Measurements from ENCODE around the gene DEDD2. TPM values are rescaled to one million over a fixed set of nuclear protein-coding genes. Genes with fewer than 3 reads are reported as not detected.

DEDD2 gene
- total RNA-seq, 1 donor from 2014 or later, result 26.1 TPM

- DNase-seq (no peak), ATAC-seq (ENCODE audit: low read depth) (no peak)
- no peak overlapping the region for H3K27ac Mint-ChIP-seq
- intact Hi-C loops (cut with micrococcal nuclease), result no loop called here
- TF ChIP-seq CTCF (IDR thresholded peaks at IDR 0.05), result no peak
- H3K9me3 Mint-ChIP-seq, result peaks cover 2% of the 10 kb centered on the region
- POLR2A ChIA-PET, result no interaction called here
- no peak overlapping the region for H3K4me3 Mint-ChIP-seq
- H3K4me1 Mint-ChIP-seq, result peaks cover 36% of the 10 kb centered on the region
- H3K36me3 Mint-ChIP-seq (ENCODE audit: low read depth), result peaks cover 20% of the 10 kb centered on the region
- CTCF ChIA-PET, result no interaction called here
- no peaks in the 10 kb centered on the region for H3K27me3 Mint-ChIP-seq
Observed at GRCh38 chr19:42193294-42193693, 24.2 kb downstream of the DEDD2 start.

- Mint-ChIP-seq H3K4me1 (peaks cover 22% of the 10 kb centered on the region), H3K4me3 (no peak overlapping the region), H3K9me3 (peaks cover 2% of the 10 kb centered on the region), H3K36me3 (ENCODE audit: low read depth) (peaks cover 11% of the 10 kb centered on the region), H3K27me3 (no peaks in the 10 kb centered on the region), H3K27ac (no peak overlapping the region)
- CTCF ChIA-PET, result no interaction called here
- no peak for TF ChIP-seq CTCF (IDR thresholded peaks at IDR 0.05)
- no peak for ATAC-seq (ENCODE audit: low read depth)
- no peak for DNase-seq
- intact Hi-C loops (cut with micrococcal nuclease), result no loop called here
- POLR2A ChIA-PET, result no interaction called here
Observed at GRCh38 chr19:42191855-42192254, 25.6 kb downstream of the DEDD2 start.

GRCh38 chr19:42191330-42191729, 26.1 kb downstream of the DEDD2 start:
- H3K27ac Mint-ChIP-seq, result no peak overlapping the region
- peaks cover 6% of the 10 kb centered on the region for H3K36me3 Mint-ChIP-seq (ENCODE audit: low read depth)
- TF ChIP-seq CTCF (IDR thresholded peaks at IDR 0.05), result no peak
- H3K27me3 Mint-ChIP-seq, result no peaks in the 10 kb centered on the region
- POLR2A ChIA-PET, result interaction anchor here (0.6 kb wide), 1 partner anchor 89 kb away, joined by 3 read pairs; no protein-coding TSS in a partner anchor
- H3K4me3 Mint-ChIP-seq, result no peak overlapping the region
- intact Hi-C loops (cut with micrococcal nuclease), result no loop called here
- H3K4me1 Mint-ChIP-seq, result peaks cover 20% of the 10 kb centered on the region
- DNase-seq (no peak), ATAC-seq (ENCODE audit: low read depth) (no peak)
- CTCF ChIA-PET, result interaction anchor here (1.1 kb wide), 1 partner anchor 9 kb away, joined by 4 read pairs; no protein-coding TSS in a partner anchor
- peaks cover 2% of the 10 kb centered on the region for H3K9me3 Mint-ChIP-seq

GRCh38 chr19:42189133-42189532, 28.3 kb downstream of the DEDD2 start:
- intact Hi-C loops (cut with micrococcal nuclease), result no loop called here
- H3K4me1 Mint-ChIP-seq, result peaks cover 26% of the 10 kb centered on the region
- H3K9me3 Mint-ChIP-seq, result peaks cover 2% of the 10 kb centered on the region
- H3K4me3 Mint-ChIP-seq, result no peak overlapping the region
- no peak for ATAC-seq (ENCODE audit: low read depth)
- POLR2A ChIA-PET, result interaction anchor here (0.5 kb wide), 1 partner anchor 9 kb away, joined by 10 read pairs; no protein-coding TSS in a partner anchor
- no peak overlapping the region for H3K27ac Mint-ChIP-seq
- TF ChIP-seq CTCF (IDR thresholded peaks at IDR 0.05), result no peak
- peaks cover 2% of the 10 kb centered on the region for H3K36me3 Mint-ChIP-seq (ENCODE audit: low read depth)
- H3K27me3 Mint-ChIP-seq, result no peaks in the 10 kb centered on the region
- DNase-seq, result no peak
- CTCF ChIA-PET, result interaction anchor here (1.3 kb wide), 1 partner anchor 40 kb away, joined by 5 read pairs; no protein-coding TSS in a partner anchor

- Mint-ChIP-seq H3K27me3 (no peaks in the 10 kb centered on the region), H3K36me3 (ENCODE audit: low read depth) (no peaks in the 10 kb centered on the region)
- TF ChIP-seq CTCF (IDR thresholded peaks at IDR 0.05), result no peak
Observed at GRCh38 chr19:42188665-42189064, 28.8 kb downstream of the DEDD2 start.

More at GRCh38 chr19:42188665-42189064, 28.8 kb downstream of the DEDD2 start:
- H3K27ac Mint-ChIP-seq, result no peak overlapping the region
- ATAC-seq (ENCODE audit: low read depth), result no peak
- H3K4me1 Mint-ChIP-seq, result peaks cover 26% of the 10 kb centered on the region
- CTCF ChIA-PET, result interaction anchor here (0.6 to 1.3 kb wide), 2 partner anchors 22 to 41 kb away, joined by 4 to 5 read pairs; no protein-coding TSS in a partner anchor
- no peak overlapping the region for H3K4me3 Mint-ChIP-seq
- peaks cover 2% of the 10 kb centered on the region for H3K9me3 Mint-ChIP-seq
- intact Hi-C loops (cut with micrococcal nuclease), result no loop called here
- no peak for DNase-seq
- POLR2A ChIA-PET, result interaction anchor here (0.5 to 0.7 kb wide), 3 partner anchors 9 to 115 kb away, joined by 5 to 10 read pairs (median 7); no protein-coding TSS in a partner anchor

All from activated B cell treated with CpG ODN at 0.5 μM for 24 hours (primary cell).